ENCODE results near the gene ZBTB3. TPM values are rescaled to one million over a fixed set of nuclear protein-coding genes. Genes with fewer than 3 reads are reported as not detected.

ZBTB3 gene
- polyA plus RNA-seq, 5 donors = 5.6 to 9.6 (median 7.0) TPM

Other genes starting within 250 kb of the ZBTB3 start
- 100 to 1,000 TPM; 154 to 240 (median 173) TPM for gene AHNAK, start 207.4 kb downstream of the ZBTB3 start, polyA plus RNA-seq (ENCODE audit: insufficient read depth in 1 of 5, insufficient read length in 5 of 5, low replicate concordance in 1 of 5)
- gene EEF1G, start 180.3 kb downstream of the ZBTB3 start, polyA plus RNA-seq (ENCODE audit: insufficient read depth in 1 of 5, insufficient read length in 5 of 5, low replicate concordance in 1 of 5) = 1,000 to 10,000 TPM; 2,119 to 2,744 (median 2,318) TPM
- gene TUT1, start 162.6 kb downstream of the ZBTB3 start, polyA plus RNA-seq (ENCODE audit: insufficient read depth in 1 of 5, insufficient read length in 5 of 5, low replicate concordance in 1 of 5) = 10 to 100 TPM; 22.4 to 26.3 (median 25.0) TPM
- gene MTA2, start 152.3 kb downstream of the ZBTB3 start, polyA plus RNA-seq (ENCODE audit: insufficient read depth in 1 of 5, insufficient read length in 5 of 5, low replicate concordance in 1 of 5) = 100 to 1,000 TPM in 1 of 5 donors, 10 to 100 TPM in 4; 88.1 to 103 (median 95.4) TPM
- gene EML3, start 141.4 kb downstream of the ZBTB3 start, polyA plus RNA-seq (ENCODE audit: insufficient read depth in 1 of 5, insufficient read length in 5 of 5, low replicate concordance in 1 of 5) = 10 to 100 TPM; 32.6 to 57.4 (median 49.5) TPM
- 1 to 10 TPM; 3.3 to 7.5 (median 4.8) TPM for gene ROM1, start 140.9 kb downstream of the ZBTB3 start, polyA plus RNA-seq (ENCODE audit: insufficient read depth in 1 of 5, insufficient read length in 5 of 5, low replicate concordance in 1 of 5)
- gene B3GAT3, start 132.2 kb downstream of the ZBTB3 start, polyA plus RNA-seq (ENCODE audit: insufficient read depth in 1 of 5, insufficient read length in 5 of 5, low replicate concordance in 1 of 5) = 10 to 100 TPM; 17.4 to 39.9 (median 26.4) TPM
- 100 to 1,000 TPM; 288 to 339 (median 312) TPM for gene GANAB, start 107.5 kb downstream of the ZBTB3 start, polyA plus RNA-seq (ENCODE audit: insufficient read depth in 1 of 5, insufficient read length in 5 of 5, low replicate concordance in 1 of 5)
- gene INTS5, start 100.9 kb downstream of the ZBTB3 start, polyA plus RNA-seq (ENCODE audit: insufficient read depth in 1 of 5, insufficient read length in 5 of 5, low replicate concordance in 1 of 5) = 10 to 100 TPM; 12.0 to 19.6 (median 14.3) TPM
- gene C11orf98, start 89.0 kb downstream of the ZBTB3 start, polyA plus RNA-seq (ENCODE audit: insufficient read depth in 1 of 5, insufficient read length in 5 of 5, low replicate concordance in 1 of 5) = 10 to 100 TPM; 45.9 to 64.1 (median 52.8) TPM
- gene CSKMT, start 88.8 kb downstream of the ZBTB3 start, polyA plus RNA-seq (ENCODE audit: insufficient read depth in 1 of 5, insufficient read length in 5 of 5, low replicate concordance in 1 of 5) = 1 to 10 TPM; 4.8 to 9.0 (median 7.1) TPM
- 10 to 100 TPM in 1 of 5 donors, 1 to 10 TPM in 4; 5.0 to 10.8 (median 6.7) TPM for gene UQCC3, start 82.5 kb downstream of the ZBTB3 start, polyA plus RNA-seq (ENCODE audit: insufficient read depth in 1 of 5, insufficient read length in 5 of 5, low replicate concordance in 1 of 5)
- 1 to 10 TPM; 4.9 to 9.5 (median 8.8) TPM for gene LBHD1, start 81.9 kb downstream of the ZBTB3 start, polyA plus RNA-seq (ENCODE audit: insufficient read depth in 1 of 5, insufficient read length in 5 of 5, low replicate concordance in 1 of 5)
- 100 to 1,000 TPM; 132 to 176 (median 145) TPM for gene UBXN1, start 75.1 kb downstream of the ZBTB3 start, polyA plus RNA-seq (ENCODE audit: insufficient read depth in 1 of 5, insufficient read length in 5 of 5, low replicate concordance in 1 of 5)
- gene LRRN4CL, start 64.6 kb downstream of the ZBTB3 start, polyA plus RNA-seq (ENCODE audit: insufficient read depth in 1 of 5, insufficient read length in 5 of 5, low replicate concordance in 1 of 5) = 1 to 10 TPM in 1 of 5 donors, under 1 TPM in 4; 0.37 to 1.3 (median 0.55) TPM
- 10 to 100 TPM; 38.0 to 50.3 (median 45.9) TPM for gene BSCL2, start 46.7 kb downstream of the ZBTB3 start, polyA plus RNA-seq (ENCODE audit: insufficient read depth in 1 of 5, insufficient read length in 5 of 5, low replicate concordance in 1 of 5)
- gene GNG3, start 46.5 kb downstream of the ZBTB3 start, polyA plus RNA-seq (ENCODE audit: insufficient read depth in 1 of 5, insufficient read length in 5 of 5, low replicate concordance in 1 of 5) = 1 to 10 TPM in 4 of 5 donors, under 1 TPM in 1; 0.73 to 1.7 (median 1.5) TPM
- gene HNRNPUL2, start 26.7 kb downstream of the ZBTB3 start, polyA plus RNA-seq (ENCODE audit: insufficient read depth in 1 of 5, insufficient read length in 5 of 5, low replicate concordance in 1 of 5) = 10 to 100 TPM; 73.0 to 85.8 (median 81.9) TPM
- 10 to 100 TPM; 36.1 to 47.0 (median 37.1) TPM for gene TTC9C, start 25.7 kb downstream of the ZBTB3 start, polyA plus RNA-seq (ENCODE audit: insufficient read depth in 1 of 5, insufficient read length in 5 of 5, low replicate concordance in 1 of 5)
- 100 to 1,000 TPM; 136 to 186 (median 153) TPM for gene POLR2G, start 7.4 kb upstream of the ZBTB3 start, polyA plus RNA-seq (ENCODE audit: insufficient read depth in 1 of 5, insufficient read length in 5 of 5, low replicate concordance in 1 of 5)
- 10 to 100 TPM; 23.5 to 30.7 (median 25.7) TPM for gene TAF6L, start 17.2 kb upstream of the ZBTB3 start, polyA plus RNA-seq (ENCODE audit: insufficient read depth in 1 of 5, insufficient read length in 5 of 5, low replicate concordance in 1 of 5)
- gene TMEM179B, start 33.2 kb upstream of the ZBTB3 start, polyA plus RNA-seq (ENCODE audit: insufficient read depth in 1 of 5, insufficient read length in 5 of 5, low replicate concordance in 1 of 5) = 10 to 100 TPM; 48.2 to 59.9 (median 51.2) TPM
- gene TMEM223, start 37.8 kb upstream of the ZBTB3 start, polyA plus RNA-seq (ENCODE audit: insufficient read depth in 1 of 5, insufficient read length in 5 of 5, low replicate concordance in 1 of 5) = 10 to 100 TPM; 18.8 to 28.1 (median 21.0) TPM
- gene NXF1, start 51.3 kb upstream of the ZBTB3 start, polyA plus RNA-seq (ENCODE audit: insufficient read depth in 1 of 5, insufficient read length in 5 of 5, low replicate concordance in 1 of 5) = 100 to 1,000 TPM; 111 to 162 (median 134) TPM
- gene STX5, start 77.9 kb upstream of the ZBTB3 start, polyA plus RNA-seq (ENCODE audit: insufficient read depth in 1 of 5, insufficient read length in 5 of 5, low replicate concordance in 1 of 5) = 10 to 100 TPM; 46.7 to 58.3 (median 55.5) TPM
- under 1 TPM in 2 of 5 donors, not detected in 3; 0.34 to 0.37 TPM for gene TEX54, start 78.7 kb upstream of the ZBTB3 start, polyA plus RNA-seq (ENCODE audit: insufficient read depth in 1 of 5, insufficient read length in 5 of 5, low replicate concordance in 1 of 5)
- 10 to 100 TPM; 35.6 to 50.3 (median 42.9) TPM for gene WDR74, start 85.4 kb upstream of the ZBTB3 start, polyA plus RNA-seq (ENCODE audit: insufficient read depth in 1 of 5, insufficient read length in 5 of 5, low replicate concordance in 1 of 5)
- gene SLC3A2, start 126.7 kb upstream of the ZBTB3 start, polyA plus RNA-seq (ENCODE audit: insufficient read depth in 1 of 5, insufficient read length in 5 of 5, low replicate concordance in 1 of 5) = 100 to 1,000 TPM; 167 to 197 (median 172) TPM
- 1 to 10 TPM in 1 of 5 donors, under 1 TPM in 4; 0.58 to 1.3 (median 0.76) TPM for gene CHRM1, start 167.2 kb upstream of the ZBTB3 start, polyA plus RNA-seq (ENCODE audit: insufficient read depth in 1 of 5, insufficient read length in 5 of 5, low replicate concordance in 1 of 5)
- under 1 TPM in 1 of 5 donors, not detected in 4; 0.09 TPM for gene SLC22A6, start 230.8 kb upstream of the ZBTB3 start, polyA plus RNA-seq (ENCODE audit: insufficient read depth in 1 of 5, insufficient read length in 5 of 5, low replicate concordance in 1 of 5)